HepG2 (cell line): Measurements from ENCODE around the gene SCAI. TPM values are rescaled to one million over a fixed set of nuclear protein-coding genes. Genes with fewer than 3 reads are reported as not detected.

ENCODE experiments used
- ARHGAP35 ChIP-seq: sonication (generic); formaldehyde crosslinking; IDR thresholded peaks from 2 replicates; pipeline ENCODE4 v1.9.0; 2022; ENCODE audit warnings: mild to moderate bottlenecking, inconsistent platforms, moderate library complexity, missing genetic modification reagents, borderline replicate concordance
- ATF1 ChIP-seq: IDR thresholded peaks from 2 replicates; pipeline ENCODE4 v1.6.1; 2016; ENCODE audit warnings: mild to moderate bottlenecking, control low read depth
- EP300 ChIP-seq, 3 experiments: sonication (generic) in 1 of 3; formaldehyde crosslinking in 1 of 3; IDR thresholded peaks; 2 replicates each; pipeline versions ENCODE4 v1.5.1 to v1.6.1; 2011 to 2020; ENCODE audit warnings: low read depth in 2 of 3, low read length in 2 of 3, borderline replicate concordance in 1 of 3, improper control_type of control experiment in 1 of 3, mild to moderate bottlenecking in 1 of 3, missing genetic modification reagents in 1 of 3, moderate library complexity in 1 of 3
- FOXA3 ChIP-seq: IDR thresholded peaks from 2 replicates; pipeline ENCODE4 v1.6.1; 2016; ENCODE audit warnings: missing genetic modification reagents, missing compliant biosample characterization
- GFI1 ChIP-seq: sonication (generic); formaldehyde crosslinking; IDR thresholded peaks from 2 replicates; pipeline ENCODE4 v1.5.0; 2020; ENCODE audit warnings: missing genetic modification reagents, mild to moderate bottlenecking, borderline replicate concordance
- KDM6A ChIP-seq: IDR thresholded peaks from 2 replicates; pipeline ENCODE4 v1.6.1; 2016; ENCODE audit warnings: low read depth
- PTBP1 ChIP-seq: fragments of 200-400 bp; formaldehyde crosslinking; IDR thresholded peaks from 2 replicates; pipeline ENCODE4 v1.6.1; 2018; ENCODE audit warnings: low read length, low read depth; ENCODE audit not compliant: poor library complexity, severe bottlenecking
- RARA ChIP-seq: IDR thresholded peaks from 2 replicates; pipeline ENCODE4 v1.6.1; 2016; ENCODE audit warnings: missing genetic modification reagents, missing compliant biosample characterization
- RBM22 ChIP-seq: fragments of 200-400 bp; formaldehyde crosslinking; optimal IDR thresholded peaks from 2 replicates; pipeline ENCODE3; 2017; ENCODE audit warnings: mild to moderate bottlenecking, low read length, moderate library complexity
- SAP130 ChIP-seq: IDR thresholded peaks from 2 replicates; pipeline ENCODE4 v1.6.1; 2016; ENCODE audit warnings: low read depth
- SNAPC2 ChIP-seq: sonication (generic); formaldehyde crosslinking; IDR thresholded peaks from 2 replicates; pipeline ENCODE4 v1.8.1; 2022; ENCODE audit warnings: mild to moderate bottlenecking, missing genetic modification reagents
- STAG1 ChIP-seq: sonication (generic); formaldehyde crosslinking; IDR thresholded peaks from 2 replicates; pipeline ENCODE4 v1.4.0; 2020; ENCODE audit warnings: missing genetic modification reagents
- THRA ChIP-seq: sonication (generic); formaldehyde crosslinking; IDR thresholded peaks from 2 replicates; pipeline ENCODE4 v1.4.0; 2020; ENCODE audit warnings: missing genetic modification reagents, borderline replicate concordance
- ZFP36L2 ChIP-seq: sonication (generic); formaldehyde crosslinking; IDR thresholded peaks from 2 replicates; pipeline ENCODE4 v1.4.0; 2020; ENCODE audit warnings: missing genetic modification reagents
- ZNF331 ChIP-seq: sonication (generic); formaldehyde crosslinking; IDR thresholded peaks from 2 replicates; pipeline ENCODE4 v1.4.0; 2020; ENCODE audit warnings: missing genetic modification reagents
- ZNF350 ChIP-seq: sonication (generic); formaldehyde crosslinking; IDR thresholded peaks from 2 replicates; pipeline ENCODE4 v1.4.0; 2020; ENCODE audit warnings: mild to moderate bottlenecking, low read depth, missing genetic modification reagents, borderline replicate concordance
- ZNF484 ChIP-seq: sonication (generic); formaldehyde crosslinking; IDR thresholded peaks from 2 replicates; pipeline ENCODE4 v1.5.1; 2020; ENCODE audit warnings: mild to moderate bottlenecking, low read depth, missing genetic modification reagents, borderline replicate concordance
- ZNF644 ChIP-seq: IDR thresholded peaks from 2 replicates; pipeline ENCODE4 v1.6.1; 2016; ENCODE audit warnings: low read depth
- ZNF670 ChIP-seq: sonication (generic); formaldehyde crosslinking; IDR thresholded peaks from 2 replicates; pipeline ENCODE4 v1.8.0; 2022; ENCODE audit warnings: mild to moderate bottlenecking, missing genetic modification reagents, borderline replicate concordance
- polyA plus RNA-seq, 8 experiments: library from polyadenylated mRNA; depleted of rRNA in 3 of 8; stranded (reverse) in 7 of 8; unstranded in 1 of 8; fragments of >200 nt; fragmentation: Illumina TruSeq in 4 of 8; extraction: Trizol in 4 of 8; gene quantifications; 2 replicates each; pipeline versions ENCODE4 v1.2.1 to v1.2.3, GENCODE V29; 2011 to 2016; ENCODE audit warnings: low read depth in 4 of 8, missing spikeins in 1 of 8, mixed read lengths in 1 of 8; ENCODE audit not compliant: insufficient read depth in 1 of 8
- total RNA-seq, 5 experiments: library from RNA; depleted of rRNA; stranded (reverse); fragments of >200 nt; fragmentation: Illumina TruSeq; extraction: Trizol; gene quantifications; 2 replicates each; pipeline ENCODE4 v1.2.3, GENCODE V29; 2016; ENCODE audit warnings: low read depth in 1 of 5
- TF ChIP-seq, protein P1 (sequence below): IDR thresholded peaks from 2 replicates; pipeline ENCODE4 v1.6.1; 2016; ENCODE audit warnings: low read depth
- TF ChIP-seq, protein P2 (sequence below): sonication (generic); formaldehyde crosslinking; IDR thresholded peaks from 2 replicates; pipeline ENCODE4 v1.5.1; 2020; ENCODE audit warnings: mild to moderate bottlenecking, missing genetic modification reagents, borderline replicate concordance

Gene SCAI
- total and polyA plus RNA-seq, 2 of the 13 experiments (the other 11 are each of a cell fraction or from before 2014, with no cell fraction given): 4.4 to 8.4 TPM

- TF ChIP-seq ARHGAP35 (CRISPR knock-in tag) (no peak), ZNF670 (CRISPR knock-in tag) (no peak), KDM6A (CRISPR knock-in tag) (peak; percentile 86), EP300 (IDR thresholded peaks at IDR 0.05; ENCODE audit: low read depth in 2 of 2, low read length in 2 of 2) (peak in 1 of 2 experiments; percentile 89; a peak in 2 of 4 replicates), EP300 (CRISPR knock-in tag; IDR thresholded peaks at IDR 0.05; ENCODE audit: borderline replicate concordance) (no peak), THRA (CRISPR knock-in tag) (peak; percentile 79; the same call in 1 of the 2 replicates), ZNF644 (0 out of 2 replicates have a peak, but pooled peaks have one; percentile 9), STAG1 (CRISPR knock-in tag) (0 out of 2 replicates have a peak, but pooled peaks have one; percentile 2), ZNF331 (CRISPR knock-in tag) (peak; percentile 41), FOXA3 (peak; percentile 96), ZNF350 (CRISPR knock-in tag) (no peak), GFI1 (peak; percentile 93), ATF1 (peak; percentile 41; the same call in 1 of the 2 replicates), ZNF484 (no peak), RBM22 (no peak), ZFP36L2 (CRISPR knock-in tag) (no peak), SAP130 (CRISPR knock-in tag) (peak; percentile 47), SNAPC2 (CRISPR knock-in tag) (0 out of 2 replicates have a peak, but pooled peaks have one; percentile 41), RARA (CRISPR knock-in tag) (peak; percentile 60), PTBP1 (no peak)
- TF ChIP-seq, protein P1, sequence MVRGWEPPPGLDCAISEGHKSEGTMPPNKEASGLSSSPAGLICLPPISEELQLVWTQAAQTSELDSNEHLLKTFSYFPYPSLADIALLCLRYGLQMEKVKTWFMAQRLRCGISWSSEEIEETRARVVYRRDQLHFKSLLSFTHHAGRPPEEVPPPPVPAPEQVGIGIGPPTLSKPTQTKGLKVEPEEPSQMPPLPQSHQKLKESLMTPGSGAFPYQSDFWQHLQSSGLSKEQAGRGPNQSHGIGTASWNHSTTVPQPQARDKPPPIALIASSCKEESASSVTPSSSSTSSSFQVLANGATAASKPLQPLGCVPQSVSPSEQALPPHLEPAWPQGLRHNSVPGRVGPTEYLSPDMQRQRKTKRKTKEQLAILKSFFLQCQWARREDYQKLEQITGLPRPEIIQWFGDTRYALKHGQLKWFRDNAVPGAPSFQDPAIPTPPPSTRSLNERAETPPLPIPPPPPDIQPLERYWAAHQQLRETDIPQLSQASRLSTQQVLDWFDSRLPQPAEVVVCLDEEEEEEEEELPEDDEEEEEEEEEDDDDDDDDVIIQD (CRISPR knock-in tag): peak; percentile 50; the same call in 1 of the 2 replicates
- TF ChIP-seq, protein P2, sequence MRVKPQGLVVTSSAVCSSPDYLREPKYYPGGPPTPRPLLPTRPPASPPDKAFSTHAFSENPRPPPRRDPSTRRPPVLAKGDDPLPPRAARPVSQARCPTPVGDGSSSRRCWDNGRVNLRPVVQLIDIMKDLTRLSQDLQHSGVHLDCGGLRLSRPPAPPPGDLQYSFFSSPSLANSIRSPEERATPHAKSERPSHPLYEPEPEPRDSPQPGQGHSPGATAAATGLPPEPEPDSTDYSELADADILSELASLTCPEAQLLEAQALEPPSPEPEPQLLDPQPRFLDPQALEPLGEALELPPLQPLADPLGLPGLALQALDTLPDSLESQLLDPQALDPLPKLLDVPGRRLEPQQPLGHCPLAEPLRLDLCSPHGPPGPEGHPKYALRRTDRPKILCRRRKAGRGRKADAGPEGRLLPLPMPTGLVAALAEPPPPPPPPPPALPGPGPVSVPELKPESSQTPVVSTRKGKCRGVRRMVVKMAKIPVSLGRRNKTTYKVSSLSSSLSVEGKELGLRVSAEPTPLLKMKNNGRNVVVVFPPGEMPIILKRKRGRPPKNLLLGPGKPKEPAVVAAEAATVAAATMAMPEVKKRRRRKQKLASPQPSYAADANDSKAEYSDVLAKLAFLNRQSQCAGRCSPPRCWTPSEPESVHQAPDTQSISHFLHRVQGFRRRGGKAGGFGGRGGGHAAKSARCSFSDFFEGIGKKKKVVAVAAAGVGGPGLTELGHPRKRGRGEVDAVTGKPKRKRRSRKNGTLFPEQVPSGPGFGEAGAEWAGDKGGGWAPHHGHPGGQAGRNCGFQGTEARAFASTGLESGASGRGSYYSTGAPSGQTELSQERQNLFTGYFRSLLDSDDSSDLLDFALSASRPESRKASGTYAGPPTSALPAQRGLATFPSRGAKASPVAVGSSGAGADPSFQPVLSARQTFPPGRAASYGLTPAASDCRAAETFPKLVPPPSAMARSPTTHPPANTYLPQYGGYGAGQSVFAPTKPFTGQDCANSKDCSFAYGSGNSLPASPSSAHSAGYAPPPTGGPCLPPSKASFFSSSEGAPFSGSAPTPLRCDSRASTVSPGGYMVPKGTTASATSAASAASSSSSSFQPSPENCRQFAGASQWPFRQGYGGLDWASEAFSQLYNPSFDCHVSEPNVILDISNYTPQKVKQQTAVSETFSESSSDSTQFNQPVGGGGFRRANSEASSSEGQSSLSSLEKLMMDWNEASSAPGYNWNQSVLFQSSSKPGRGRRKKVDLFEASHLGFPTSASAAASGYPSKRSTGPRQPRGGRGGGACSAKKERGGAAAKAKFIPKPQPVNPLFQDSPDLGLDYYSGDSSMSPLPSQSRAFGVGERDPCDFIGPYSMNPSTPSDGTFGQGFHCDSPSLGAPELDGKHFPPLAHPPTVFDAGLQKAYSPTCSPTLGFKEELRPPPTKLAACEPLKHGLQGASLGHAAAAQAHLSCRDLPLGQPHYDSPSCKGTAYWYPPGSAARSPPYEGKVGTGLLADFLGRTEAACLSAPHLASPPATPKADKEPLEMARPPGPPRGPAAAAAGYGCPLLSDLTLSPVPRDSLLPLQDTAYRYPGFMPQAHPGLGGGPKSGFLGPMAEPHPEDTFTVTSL (CRISPR knock-in tag): peak; percentile 93; the same call in 1 of the 2 replicates
Measured at GRCh38 chr9:124950050-124950718, 193.1 kb downstream of the SCAI start (continued).
